GM19395 (cell line): ENCODE measurements around the gene UNC13A.

Experiments
- ATAC-seq: cut with Tn5 transposase; IDR thresholded peaks from one replicate; pipeline ENCODE4 v1.9.1; 2021; ENCODE audit warnings: mild to moderate bottlenecking, moderate library complexity; ENCODE audit not compliant: unreplicated experiment

UNC13A gene

DNA sequence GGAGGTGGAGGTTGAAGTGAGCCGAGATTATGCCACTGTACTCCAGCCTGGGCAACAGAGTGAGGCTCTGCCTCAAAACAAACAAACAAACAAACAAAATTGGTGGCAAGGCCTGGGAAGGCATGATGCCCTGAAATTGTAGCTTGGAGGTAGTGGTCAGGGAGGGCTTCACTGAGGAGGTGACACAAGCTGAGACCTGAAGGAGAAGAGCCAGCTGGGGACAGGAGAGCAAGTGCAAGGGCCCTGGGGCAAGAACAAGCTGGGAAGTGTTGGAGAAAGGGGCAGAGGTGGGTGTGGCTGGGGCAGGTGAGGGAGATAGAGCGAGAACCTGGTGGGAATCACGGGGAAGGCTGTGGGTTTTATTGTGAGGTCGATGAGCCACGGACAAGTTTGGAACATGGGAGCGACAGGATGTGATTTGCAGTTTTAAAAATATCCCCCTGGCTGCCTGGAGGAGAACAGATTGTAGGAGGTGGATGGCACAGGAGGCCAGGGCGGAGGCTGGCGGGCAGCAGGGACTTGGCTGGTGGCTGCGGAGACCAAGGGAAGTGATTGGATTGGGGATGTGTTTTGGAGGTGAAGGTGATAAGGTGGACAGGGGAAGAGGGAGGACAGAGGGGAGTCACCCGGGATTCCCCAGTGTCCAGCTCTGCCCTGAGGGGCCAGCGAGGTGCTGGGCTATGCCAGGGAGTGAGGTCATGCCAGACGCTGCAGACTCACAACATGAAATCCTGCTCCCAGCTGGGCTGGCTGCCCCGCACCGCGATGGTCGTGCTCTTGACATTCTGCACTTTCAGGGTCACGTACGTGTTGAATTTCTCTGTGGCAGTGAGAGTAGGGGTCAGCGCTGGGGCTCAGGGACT is 14.0 kb downstream of the UNC13A start:
- ATAC-seq: no peak

DNA sequence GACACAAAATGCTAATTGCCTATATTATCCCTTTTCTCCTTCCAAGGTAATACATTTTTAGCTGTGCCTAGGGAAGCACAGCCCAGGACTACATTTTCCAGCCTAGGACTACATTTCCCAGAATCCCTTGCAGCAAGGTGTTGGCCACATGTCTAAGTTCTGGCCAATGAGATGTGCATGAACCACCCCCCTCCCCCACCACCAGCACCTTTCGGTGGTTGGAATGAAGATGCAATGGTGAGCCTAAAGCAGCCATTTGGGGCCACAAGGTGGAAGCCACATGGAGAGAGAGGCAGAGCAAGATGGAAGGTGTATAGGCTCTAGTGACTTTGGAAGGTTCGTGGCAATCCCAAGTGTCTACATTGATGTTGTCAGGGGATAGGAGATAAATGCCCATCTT is 16.2 kb downstream of the UNC13A start:
- no peak for ATAC-seq

DNA sequence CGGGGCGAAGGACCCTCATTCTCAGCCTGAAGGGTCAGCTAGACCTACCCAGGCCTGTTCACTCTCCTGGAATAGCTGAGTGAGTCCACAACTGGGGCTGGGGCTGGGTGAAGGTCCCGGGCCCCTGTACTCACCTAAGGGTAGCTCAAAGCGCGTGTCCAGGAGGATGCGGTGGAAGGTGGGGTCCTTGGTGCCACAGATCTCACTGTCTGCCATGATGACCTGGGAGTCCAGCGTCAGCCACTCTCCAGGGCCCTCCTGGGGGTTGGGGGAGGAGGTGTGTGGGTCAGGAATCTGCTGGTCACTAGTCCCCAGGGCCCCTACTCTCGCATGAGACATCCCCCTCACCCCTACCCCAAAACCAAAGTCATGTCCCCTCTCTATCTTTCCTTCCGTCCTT is 18.7 kb downstream of the UNC13A start:
- no peak for ATAC-seq

DNA sequence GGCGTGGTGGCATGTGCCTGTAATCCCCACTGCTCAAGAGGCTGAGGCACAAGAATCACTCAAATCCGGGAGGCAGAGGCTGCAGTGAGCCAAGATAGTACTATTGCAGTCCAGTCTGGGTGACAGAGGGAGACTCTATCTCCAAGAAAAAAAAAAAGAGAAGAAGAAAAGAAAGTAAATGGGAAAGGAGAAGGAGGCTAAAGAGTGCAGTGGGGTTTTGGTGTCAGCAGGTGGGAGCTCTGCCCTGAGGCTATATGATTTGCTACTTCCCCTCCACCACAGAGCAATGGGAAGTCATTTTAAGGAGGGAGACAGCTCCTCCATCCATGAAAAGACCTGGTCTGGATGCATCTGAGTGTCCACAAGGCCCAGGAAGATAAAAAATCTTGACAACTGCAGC is 23.1 kb downstream of the UNC13A start:
- no peak for ATAC-seq

DNA sequence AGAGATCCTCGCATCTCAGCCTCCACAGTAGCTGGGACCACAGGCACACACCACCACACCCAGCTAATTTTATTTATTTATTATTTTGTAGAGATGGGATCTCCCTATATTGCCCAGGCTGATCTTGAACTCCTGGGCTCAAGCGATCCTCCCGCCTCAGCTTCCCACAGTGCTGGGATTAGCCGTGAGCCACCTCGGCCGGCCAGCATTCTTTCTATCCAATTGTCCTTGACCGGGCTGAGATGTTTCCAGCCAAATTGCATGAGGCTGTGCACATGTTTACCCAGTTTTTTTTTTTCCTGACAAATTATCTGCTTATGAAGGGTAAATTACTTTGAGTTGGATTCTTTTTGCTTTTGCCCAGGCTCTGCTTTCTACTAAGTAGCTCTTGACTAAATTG is 28.2 kb downstream of the UNC13A start:
- ATAC-seq: no peak

DNA sequence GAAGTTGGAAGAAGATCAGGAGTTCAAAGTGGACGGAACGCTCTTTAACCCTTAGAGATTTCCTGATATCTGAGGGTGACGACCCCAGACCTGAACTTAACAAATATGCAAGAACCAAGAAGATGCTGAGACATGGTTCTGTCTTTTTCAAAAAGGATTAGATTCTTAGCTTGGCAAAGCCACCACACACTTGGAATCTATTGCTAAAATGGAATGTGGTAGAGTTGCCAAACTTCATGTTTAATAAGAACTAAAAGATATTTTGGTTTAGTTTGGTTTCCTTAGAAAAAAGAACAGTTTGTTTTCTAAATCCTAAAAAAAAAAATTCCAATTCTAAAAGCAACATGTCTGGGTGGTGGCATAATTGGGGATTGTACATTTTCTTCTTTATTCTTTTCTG is 29.5 kb downstream of the UNC13A start:
- no peak for ATAC-seq

DNA sequence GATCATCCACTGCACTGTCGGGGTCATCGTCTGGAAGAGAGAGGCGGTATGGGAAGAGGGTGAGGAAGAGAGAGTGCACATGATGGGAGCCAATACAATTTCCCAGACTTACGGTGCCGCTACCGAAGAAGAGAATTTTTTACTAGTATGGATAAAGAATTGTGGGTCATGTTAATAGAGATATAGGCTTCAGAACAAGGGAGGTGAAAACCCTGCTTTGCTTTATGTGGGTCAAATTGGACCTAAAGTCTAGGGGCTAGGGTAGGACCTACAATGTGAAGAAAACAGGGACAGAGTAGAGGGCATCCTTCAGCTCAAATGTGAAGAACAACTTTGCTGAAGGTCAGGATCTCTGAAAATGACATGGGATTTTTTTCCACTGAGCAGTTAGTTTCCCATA is 29.9 kb downstream of the UNC13A start:
- no peak for ATAC-seq

DNA sequence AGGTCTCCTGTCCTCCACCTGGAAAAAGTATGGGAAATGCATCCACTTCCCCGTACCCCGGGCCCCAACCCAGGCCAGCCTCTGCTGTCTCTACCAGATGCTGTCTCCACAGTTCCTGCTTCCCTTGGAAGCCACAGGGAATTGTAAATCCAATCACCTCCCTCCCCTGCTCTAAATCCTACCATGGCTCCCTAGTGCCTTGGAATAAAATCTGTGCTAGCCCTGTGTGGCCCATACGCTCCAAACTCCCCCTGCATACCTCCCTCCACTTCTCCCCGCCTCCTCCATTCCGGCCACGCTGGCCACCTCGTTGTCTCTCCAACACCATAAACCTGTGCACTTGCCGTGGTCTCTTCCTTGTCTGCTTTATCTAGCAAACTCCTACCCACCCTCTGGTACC is 31.2 kb downstream of the UNC13A start:
- ATAC-seq: no peak

DNA sequence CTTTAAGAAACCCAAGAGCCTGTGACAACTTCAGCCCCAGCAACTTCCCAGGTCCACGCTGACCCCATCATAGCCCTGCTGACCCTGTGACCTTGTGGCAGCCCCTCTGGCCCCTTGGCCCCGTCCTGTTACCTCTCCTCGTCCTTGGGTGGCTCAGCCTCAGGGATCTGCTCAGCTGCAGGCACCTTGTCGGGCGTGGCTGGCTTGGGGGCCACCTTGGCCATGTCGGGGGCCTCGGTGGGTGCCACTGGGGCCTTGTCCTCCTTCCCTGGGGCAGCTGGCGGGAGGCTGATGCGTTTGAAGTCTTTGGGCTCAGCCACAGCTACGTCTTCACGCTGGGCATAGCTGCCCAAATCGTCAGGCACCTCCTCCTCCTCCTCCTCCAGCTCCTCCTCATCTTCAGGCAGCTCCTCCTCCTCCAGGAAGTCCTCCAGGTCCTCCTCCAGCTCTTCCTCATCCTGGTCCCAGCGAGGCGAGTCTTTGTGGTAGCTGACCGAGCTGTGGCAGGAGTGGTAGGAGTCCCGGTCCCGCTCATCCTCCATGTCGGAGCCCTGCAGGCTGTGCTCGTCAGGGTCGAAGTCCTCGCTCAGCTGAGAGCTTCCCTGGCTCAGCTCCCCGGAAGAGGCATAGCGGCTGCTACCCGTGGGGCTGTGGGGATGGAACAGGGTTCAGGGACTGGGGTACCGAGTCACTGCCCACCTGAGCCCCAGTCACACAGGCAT is 32.2 kb downstream of the UNC13A start:
- ATAC-seq: no peak

DNA sequence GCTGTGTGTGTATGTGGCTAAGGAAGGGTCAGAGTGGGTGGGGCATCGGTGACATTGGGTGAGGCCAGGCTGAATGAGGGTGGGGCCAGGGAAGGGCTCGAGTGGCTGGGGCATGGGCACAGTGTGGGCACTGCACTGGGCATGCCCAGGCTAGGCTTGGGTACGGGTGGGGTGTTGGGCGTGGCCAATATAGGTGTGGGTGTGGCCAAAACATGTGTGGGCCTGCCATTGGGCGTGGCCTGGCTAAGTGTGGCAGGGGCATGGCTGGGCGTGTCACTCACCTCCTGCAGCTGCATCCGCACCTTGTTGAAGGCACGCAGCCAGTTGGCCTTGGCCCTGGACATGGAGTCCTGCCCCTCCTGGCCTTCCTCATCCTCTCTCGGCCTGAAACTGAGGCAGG is 33.2 kb downstream of the UNC13A start:
- no peak for ATAC-seq

DNA sequence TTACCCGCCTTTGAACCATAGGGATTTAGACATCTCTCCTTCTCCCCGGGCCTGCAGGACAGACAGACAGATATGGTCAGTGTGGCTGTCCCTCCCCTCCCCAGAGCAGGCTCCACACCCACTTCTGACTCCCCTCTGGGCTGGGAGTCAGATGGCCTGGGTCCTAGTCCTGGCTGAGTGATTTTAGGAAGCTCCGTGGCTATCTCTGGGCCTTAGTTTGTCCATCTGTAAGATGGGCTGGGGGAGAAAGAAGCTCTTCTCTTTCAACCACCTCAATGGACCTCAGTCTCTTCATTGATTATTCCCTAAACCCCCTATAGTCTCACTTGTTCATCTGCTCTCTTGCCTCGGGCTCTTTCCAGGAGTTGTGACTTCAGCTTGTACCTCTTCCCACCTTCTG is 35.5 kb downstream of the UNC13A start:
- no peak for ATAC-seq

DNA sequence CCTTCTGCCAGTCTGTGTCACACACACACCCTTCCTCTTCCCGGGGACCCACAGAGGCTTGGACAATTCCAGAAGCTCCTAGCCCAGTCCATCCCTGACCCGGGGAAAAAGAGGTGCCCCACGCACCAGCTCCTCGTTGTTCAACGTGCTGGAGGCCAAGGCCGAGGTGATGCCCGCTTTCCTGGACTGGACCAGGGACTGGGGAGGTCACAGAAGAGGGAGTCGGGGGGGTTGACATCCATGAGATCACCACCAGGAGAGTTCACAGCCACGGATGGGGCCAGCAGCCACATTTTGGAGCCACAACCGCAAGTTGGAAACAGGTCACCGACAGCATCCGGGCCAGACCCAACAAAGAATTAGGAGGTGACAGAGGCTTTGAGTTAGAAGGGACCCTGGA is 39.4 kb downstream of the UNC13A start:
- no peak for ATAC-seq

DNA sequence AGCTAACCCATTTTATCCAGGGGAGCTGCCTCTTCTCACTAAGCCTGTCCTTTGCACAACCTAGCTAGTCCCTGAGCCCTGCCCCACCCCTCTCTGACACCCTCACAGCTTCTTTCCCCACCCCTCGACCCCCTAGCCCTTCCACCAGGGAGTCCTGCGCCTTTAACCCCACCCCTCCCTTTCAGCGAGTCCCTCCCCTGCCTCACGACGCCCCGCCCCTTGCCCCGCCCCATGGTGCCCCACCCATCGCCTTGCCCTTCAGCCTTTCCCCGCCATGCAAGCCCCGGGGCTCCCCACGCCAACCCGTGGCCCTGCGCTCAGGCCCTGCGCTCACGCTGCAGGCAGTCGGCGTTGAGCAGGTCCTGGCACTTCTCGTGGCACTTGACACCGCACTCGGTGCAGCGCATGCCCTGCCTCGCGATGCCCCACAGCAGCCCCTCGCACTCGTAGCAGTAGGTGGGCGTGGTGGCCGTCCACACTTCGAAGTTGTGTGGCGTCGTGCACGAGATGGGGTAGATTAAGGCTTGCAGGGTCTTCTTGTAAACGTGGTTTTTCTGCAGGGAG is 40.0 kb downstream of the UNC13A start:
- ATAC-seq: no peak

DNA sequence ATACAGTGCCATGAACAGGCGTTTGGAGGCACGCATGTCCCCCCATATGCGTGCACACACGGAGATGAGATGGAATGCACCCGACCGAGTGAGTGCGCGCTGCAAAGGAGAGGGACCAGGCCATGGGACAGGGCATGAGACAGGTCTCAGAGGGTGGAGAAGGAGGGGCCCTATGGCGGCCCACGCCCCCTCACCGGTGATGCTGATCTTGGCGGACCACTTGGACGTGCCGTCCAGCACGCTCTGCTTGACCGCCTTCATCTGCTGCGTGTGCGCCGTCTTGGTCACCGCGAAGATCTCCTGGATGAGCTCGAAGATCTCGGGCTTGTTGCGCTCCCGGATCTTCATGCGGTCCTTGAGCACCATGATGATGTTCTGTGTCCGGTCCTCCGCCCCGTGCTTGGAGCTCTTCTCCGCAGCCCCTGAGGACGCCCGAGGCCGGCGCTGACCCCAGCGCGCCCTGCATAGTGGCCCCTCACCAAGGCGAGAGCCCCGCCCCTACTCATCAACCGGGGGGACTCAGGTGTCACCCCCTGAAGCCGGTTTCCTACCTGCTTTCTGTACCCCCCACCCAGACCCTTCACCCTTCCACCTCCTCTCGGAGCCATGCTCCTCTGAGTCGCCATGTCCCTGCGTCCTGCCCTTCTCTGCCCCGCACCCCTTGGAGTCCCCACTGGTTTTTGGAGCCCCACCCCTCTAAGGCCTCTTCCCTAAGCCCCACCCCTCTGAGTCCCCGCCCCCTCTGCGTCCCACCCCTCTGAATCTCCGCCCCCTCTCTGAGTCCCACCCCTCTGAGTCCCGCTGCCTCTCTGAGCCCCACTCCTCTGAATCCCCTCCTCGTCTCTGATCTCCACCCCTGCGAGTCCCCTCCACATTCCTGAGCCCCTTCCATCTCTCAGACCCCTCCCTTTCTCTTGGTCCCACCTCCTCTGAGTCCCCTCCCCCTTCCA is 40.8 kb downstream of the UNC13A start:
- no peak for ATAC-seq

DNA sequence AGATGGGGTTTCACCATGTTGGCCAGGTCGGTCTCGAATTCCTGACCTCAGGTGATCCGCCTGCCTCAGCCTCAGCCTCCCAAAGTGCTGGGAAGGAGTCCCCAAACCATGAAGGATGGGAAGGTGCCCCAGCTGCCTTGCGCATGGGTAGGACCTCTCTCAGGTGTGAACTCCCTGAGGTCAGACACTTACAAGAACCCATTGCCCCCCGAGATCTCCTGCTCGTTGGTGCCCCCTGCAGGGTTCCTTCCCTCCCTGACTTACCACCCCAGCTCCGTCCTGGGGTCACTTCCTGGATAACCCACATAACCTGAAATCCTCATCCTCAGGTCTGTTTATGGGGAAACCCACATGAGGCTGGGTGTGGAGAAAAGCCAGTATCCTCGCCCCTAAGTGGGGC is 41.7 kb downstream of the UNC13A start:
- no peak for ATAC-seq

DNA sequence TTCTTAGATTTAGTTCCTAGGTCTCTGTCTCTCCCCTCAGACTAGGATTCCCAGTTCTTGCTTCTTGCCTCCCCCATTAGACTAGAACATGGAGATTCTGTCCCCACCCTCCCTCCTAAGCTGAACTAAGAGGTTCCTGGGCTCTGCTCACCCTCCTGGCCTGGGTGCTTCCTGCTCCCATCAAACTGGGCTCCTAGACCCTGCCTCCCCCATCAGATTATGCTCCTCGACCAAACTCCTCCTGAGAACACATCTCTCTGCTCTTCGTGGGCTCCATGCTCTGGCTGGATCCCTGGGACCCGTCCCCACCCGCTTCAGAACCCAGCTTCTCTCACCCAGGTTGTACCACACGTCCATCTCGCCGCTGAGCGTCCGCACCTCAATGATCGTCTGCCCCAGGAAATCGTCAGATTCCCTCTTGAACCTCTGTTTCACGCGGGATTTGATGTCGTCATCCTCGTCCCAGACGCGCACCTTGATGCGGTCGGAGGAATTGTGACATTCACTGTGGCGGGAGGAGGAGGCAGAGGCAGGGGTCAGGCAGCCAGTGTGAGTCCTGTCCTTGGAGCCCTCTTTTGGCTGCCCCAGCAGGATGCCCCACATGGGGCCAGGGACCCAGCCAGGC is 42.7 kb downstream of the UNC13A start:
- no peak for ATAC-seq

DNA sequence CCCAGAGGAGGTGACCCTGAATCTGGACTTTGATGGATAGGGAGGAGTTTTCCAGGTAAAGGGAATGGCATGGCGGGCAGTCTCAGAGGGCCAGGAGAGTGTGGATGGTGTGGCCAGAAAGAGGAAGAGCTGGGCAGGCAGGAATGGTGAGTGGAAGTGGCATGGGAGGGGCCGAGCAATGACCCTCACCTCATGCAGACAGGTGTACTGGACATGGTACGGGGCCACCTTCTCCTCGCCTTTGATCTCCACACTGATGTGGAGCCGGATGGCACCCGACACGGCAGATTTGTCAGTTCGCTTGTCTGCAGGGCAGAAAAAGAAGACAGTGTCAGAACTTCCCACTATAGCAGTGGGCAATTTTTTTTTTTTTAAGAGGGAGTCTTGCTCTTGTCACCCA is 45.5 kb downstream of the UNC13A start:
- no peak for ATAC-seq

DNA sequence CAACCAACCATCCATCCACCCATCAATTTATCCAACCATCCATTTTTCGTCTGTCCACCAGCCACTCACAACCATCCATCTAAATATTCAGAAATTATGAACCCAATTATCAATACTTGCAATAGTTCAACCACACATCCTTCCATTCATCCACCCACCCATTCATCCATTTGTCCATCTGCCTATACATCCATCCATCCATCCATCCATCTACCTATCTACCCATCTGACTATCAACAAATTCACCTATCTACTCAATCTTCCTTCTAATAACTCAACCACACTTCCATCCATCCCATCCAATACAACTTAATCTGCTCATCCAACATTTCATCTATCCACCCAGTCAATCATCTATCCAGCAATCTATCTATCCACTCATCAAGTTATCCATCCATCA is 46.3 kb downstream of the UNC13A start:
- ATAC-seq: no peak

DNA sequence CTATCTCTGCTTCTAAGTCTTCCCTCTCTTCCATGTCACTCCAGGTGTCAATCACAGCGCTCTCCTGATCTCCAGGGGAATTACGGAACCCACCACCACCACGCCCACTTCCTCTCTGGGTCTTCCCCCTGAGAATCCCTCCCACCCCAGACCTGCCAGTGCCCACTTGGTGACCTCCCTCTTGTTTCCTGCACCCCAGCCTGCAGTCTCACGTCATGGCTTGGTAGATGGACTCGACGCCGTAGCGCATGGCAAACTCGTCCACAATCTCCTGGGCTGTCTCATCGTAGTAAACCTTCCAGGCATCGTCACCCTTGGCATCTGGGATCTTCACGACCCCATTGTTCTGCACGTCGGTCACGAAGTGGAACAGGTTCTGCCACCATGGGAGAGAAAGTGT is 47.0 kb downstream of the UNC13A start:
- no peak for ATAC-seq

DNA sequence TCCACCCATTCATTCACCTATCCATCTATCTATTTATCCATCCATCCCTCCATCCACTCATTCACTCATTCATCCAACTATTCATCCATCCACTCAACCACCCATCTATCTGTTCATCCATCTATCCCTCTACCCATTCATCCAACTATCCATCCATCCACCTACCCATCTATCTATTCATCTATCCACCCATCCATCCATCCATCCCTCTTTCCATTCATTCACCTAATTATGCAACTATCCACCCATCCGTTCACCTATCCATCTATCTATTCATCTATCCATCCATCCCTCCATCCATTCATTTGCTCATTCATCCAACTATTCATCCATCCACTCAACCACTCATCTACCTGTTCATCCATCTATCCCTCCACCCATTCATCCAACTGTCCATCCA is 54.5 kb downstream of the UNC13A start:
- ATAC-seq: no peak

DNA sequence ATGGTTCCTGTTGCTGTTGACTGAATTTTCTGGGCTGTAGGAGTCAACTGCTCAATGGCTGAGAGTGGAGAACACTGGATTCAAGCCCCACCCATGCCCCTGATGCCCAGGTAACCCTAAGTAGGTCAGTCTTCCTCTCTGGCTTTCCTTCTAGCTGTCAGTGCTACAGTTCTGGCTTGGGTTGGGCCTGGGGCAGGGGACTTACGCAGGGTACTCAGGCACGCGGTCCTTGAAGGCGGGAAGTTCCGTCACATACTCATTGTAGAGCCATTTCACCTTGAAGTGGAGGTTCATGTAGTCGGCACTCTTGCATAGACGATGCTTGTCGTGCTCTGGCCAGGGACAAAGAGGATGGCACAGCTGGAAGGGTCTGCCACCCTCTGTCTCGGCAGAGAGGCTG is 55.6 kb downstream of the UNC13A start:
- ATAC-seq: no peak
